ENCODE results near the gene SOD2. TPM values are rescaled to one million over a fixed set of nuclear protein-coding genes. Genes with fewer than 3 reads are reported as not detected.
"Not testable (repeated sequence)": the region's sequence is repeated elsewhere in the genome, so short reads cannot be mapped to it uniquely, and the experiment has no call there.

Gene SOD2
- total RNA-seq, 2 experiments from 2014 or later = 62.9 to 64.0 TPM

DNA sequence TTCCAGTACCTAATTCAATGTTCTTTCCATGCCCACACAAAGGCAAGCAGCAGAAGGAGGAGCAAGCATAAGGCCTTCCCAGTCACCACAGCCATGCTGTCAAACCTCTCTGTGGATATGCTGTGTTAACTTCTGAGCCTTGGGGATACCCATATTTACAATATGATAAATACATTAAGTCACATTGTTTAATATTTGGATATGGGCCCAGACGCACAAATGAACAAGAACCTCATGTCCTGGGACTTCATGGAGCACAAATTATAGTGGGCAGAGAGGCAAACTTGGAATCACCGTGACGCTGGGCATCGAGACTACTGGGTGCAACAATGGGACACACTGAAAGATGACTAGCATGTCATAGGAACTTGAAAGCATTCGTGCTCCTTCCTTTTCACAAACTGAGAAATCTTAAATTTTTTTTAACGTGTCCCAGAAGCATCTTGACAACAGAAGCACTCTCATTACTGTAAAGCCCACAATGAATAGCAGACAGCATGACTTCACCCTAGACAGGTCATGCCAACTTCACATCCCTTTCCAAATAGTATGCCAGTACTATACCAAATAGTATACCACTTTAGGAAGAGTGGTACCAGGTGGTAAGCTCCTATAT is 16.0 kb downstream of the SOD2 start:
- POLR2A ChIA-PET = no interaction called here
- Mint-ChIP-seq H3K4me3 (no peak overlapping the region), H3K27ac (no peak overlapping the region), H3K4me1 (peaks cover 13% of the 10 kb centered on the region), H3K27me3 (no peaks in the 10 kb centered on the region), H3K36me3 (ENCODE audit: low read depth) (peaks cover 34% of the 10 kb centered on the region), H3K9me3 (peaks cover 3% of the 10 kb centered on the region)
- CTCF ChIA-PET = no interaction called here
- DNase-seq = no peak

DNA sequence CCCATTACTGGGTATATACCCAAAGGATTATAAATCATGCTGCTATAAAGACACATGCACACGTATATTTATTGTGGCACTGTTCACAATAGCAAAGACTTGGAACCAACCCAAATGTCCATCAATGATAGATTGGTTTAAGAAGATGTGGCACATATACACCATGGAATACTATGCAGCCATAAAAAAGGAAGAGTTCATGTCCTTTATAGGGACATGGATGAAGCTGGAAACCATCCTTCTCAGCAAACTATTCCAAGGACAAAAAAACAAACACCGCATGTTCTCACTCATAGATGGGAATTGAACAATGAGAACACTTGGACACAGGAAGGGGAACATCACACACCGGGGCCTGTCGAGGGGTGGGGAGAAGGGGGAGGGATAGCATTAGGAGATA is 16.8 kb downstream of the SOD2 start:
- Mint-ChIP-seq H3K4me1 (peaks cover 11% of the 10 kb centered on the region), H3K36me3 (ENCODE audit: low read depth) (peaks cover 29% of the 10 kb centered on the region)
- H3K9me3 Mint-ChIP-seq, CTCF ChIA-PET, H3K27ac Mint-ChIP-seq, H3K27me3 Mint-ChIP-seq, DNase-seq, POLR2A ChIA-PET, H3K4me3 Mint-ChIP-seq: not testable (repeated sequence)

DNA sequence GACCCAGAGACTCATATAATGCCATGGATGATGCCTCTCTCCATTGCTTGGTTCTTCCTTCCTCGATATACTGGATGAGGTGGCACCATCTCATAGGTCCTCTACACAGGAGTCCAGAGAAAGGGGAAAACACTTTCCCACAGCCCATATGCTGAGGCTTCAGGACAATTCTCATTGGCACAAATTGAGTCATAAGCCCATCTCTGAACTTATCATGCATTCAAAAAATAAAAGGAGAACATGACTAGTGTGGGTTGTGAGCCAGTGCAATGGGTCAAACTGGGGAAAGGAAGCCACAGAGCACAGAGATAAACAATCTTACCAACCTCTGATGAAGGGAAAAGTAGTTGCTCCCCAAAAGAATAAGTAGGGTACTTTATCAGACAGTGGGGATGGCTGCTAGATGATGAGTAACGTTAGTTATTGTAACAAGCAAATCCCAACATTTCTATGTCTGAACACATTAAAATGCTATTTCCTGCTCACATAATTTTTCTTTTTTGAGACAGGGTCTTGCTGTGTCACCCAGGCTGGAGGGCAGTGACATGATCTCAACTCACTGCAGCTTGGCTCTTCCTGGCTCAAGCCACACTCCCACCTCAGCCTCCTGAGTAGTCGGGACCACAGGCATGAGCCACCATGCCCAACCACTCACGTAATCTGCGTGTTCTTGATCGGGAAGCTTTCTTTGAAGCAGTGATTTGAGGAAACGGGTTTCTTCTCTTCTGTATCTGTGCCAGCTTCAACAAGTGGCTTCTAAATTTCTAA is 27.0 kb downstream of the SOD2 start:
- Mint-ChIP-seq H3K36me3 (ENCODE audit: low read depth) (peaks cover 6% of the 10 kb centered on the region), H3K4me3 (no peak overlapping the region), H3K9me3 (peaks cover 12% of the 10 kb centered on the region), H3K27ac (no peak overlapping the region), H3K4me1 (no peaks in the 10 kb centered on the region), H3K27me3 (no peaks in the 10 kb centered on the region)
- ChIA-PET POLR2A (no interaction called here), CTCF (no interaction called here)
- DNase-seq = no peak

DNA sequence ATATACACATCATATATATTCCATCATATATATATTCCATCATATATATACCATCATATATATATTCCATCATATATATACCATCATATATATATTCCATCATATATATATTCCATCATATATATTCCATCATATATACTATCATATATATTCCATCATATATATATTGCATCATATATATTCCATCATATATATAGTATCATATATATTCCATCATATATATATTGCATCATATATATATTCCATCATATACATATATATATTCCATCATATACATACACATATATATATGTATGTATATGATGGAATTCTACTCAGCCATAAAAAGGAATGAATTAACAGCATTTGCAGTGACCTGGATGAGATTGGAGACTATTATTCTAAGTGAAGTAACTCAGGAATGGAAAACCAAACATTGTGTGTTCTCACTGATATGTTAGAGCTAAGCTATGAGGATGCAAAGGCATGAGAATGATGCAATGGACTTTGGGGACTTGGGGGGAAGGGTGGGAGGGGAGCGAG is 29.6 kb downstream of the SOD2 start:
- POLR2A ChIA-PET; H3K4me1 Mint-ChIP-seq; DNase-seq; H3K9me3 Mint-ChIP-seq; H3K36me3 Mint-ChIP-seq (ENCODE audit: low read depth); H3K27me3 Mint-ChIP-seq; H3K4me3 Mint-ChIP-seq; CTCF ChIA-PET; H3K27ac Mint-ChIP-seq: not testable (repeated sequence)

DNA sequence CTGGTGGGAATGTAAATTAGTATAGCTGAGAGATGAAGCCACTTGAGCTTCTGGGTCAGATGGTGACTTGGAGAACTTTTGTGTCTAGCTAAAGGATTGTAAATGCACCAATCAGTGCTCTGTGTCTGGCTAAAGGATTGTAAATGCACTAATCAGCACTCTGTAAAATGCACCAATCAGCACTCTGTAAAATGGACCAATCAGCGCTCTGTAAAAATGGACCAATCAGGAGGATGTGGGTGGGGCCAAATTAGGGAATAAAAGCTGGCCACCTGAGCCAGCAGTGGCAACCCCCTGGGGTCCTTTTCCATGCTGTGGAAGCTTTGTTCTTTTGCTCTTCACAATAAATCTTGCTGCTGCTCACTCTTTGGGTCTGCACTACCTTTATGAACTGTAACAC is 31.1 kb downstream of the SOD2 start:
- DNase-seq; H3K27me3 Mint-ChIP-seq; H3K36me3 Mint-ChIP-seq (ENCODE audit: low read depth); H3K4me3 Mint-ChIP-seq; H3K27ac Mint-ChIP-seq; POLR2A ChIA-PET; H3K4me1 Mint-ChIP-seq; H3K9me3 Mint-ChIP-seq: not testable (repeated sequence)
- CTCF ChIA-PET = interaction anchor here (0.6 kb wide), 1 partner anchor 19 kb away, joined by 3 read pairs; no protein-coding TSS in a partner anchor

DNA sequence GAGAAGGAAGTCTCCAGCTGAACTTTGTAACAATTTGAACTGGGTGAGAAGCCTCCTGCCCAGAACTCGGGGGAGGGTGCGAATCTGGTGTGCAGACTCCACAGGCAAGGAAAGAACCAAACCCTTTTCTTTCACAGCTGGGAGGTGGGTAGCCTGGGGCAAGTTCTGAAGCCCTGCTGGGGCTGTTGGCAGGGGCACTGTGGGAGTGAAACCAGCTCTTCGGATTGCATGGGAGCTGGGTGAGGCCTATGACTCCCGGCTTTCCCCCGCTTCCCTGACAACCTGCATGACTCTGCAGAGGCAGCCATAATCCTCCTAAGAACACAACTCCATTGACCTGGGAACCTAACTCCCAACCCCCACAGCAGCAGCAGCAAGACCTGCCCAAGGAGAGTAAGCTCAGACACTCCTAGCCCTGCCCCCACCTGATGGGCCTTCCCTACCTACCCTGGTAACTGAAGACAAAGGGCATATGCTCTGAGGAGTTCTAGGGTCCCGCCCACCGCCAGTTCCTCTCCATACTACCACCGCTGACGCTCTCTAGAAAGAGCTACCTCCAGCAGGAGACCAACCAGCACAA is 37.5 kb downstream of the SOD2 start:
- H3K9me3 Mint-ChIP-seq = peaks cover 3% of the 10 kb centered on the region
- no peaks in the 10 kb centered on the region for H3K36me3 Mint-ChIP-seq (ENCODE audit: low read depth)
- H3K4me1 Mint-ChIP-seq = no peaks in the 10 kb centered on the region
- H3K4me3 Mint-ChIP-seq = no peak overlapping the region
- no peak for DNase-seq
- H3K27me3 Mint-ChIP-seq = no peaks in the 10 kb centered on the region
- POLR2A ChIA-PET = no interaction called here
- no peak overlapping the region for H3K27ac Mint-ChIP-seq
- CTCF ChIA-PET = interaction anchor here (0.8 to 1.4 kb wide), 3 partner anchors 39 to 481 kb away, joined by 3 to 4 read pairs (median 3); no protein-coding TSS in a partner anchor

DNA sequence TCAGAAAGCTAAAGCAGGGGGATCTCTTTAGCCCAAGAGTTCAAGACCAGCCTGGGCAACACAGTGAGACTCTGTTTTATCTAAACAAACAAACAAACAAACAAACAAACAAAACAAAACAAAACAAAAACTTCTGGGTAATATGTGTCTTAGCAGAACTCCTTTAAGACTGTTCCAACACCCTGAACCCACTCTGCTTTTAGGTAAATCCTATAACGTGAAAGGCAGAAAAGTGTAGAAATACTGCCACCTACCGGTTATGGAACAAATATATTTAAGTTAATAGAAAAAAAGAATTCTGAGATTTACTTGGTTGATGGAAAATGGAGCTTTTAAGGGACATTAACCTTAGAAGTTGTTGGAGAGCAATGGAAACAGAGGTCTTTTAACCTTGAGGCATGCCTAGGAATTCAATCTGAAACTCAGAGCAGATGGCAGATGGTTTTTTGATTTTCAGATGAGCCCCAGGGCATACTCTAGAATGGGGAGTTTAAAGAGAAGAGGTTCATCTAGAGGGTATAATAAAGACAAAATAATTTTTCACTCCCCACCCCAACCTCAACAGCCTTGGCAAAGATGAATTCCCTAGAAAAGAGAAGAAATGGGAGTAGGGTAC is 38.5 kb downstream of the SOD2 start:
- CTCF ChIA-PET = interaction anchor here (0.5 to 1.4 kb wide), 4 partner anchors 38 to 480 kb away, joined by 3 to 4 read pairs (median 3); no protein-coding TSS in a partner anchor
- peak; percentile 35 for DNase-seq
- Mint-ChIP-seq H3K27me3 (no peaks in the 10 kb centered on the region), H3K36me3 (ENCODE audit: low read depth) (no peaks in the 10 kb centered on the region), H3K4me3 (no peak overlapping the region), H3K27ac (no peak overlapping the region), H3K4me1 (no peaks in the 10 kb centered on the region), H3K9me3 (peaks cover 3% of the 10 kb centered on the region)
- POLR2A ChIA-PET = no interaction called here

DNA sequence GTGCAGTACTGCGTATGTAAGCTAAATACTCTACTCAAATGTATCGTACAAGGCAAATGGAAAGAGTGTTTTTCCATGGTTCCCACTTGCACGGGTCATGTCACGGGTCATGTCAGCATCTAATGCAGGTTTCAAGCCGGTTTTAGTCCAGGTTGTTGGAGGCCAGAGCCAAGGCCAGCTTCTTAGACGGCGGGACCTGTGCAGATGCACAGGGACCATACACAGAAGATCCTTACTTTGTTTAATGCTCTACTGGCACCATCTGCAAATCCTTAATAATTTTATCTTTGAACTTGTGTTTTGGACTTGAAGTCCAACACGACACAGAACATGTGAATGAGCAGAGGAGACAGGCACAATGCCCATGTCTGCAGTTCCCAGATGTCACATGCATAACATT is 42.7 kb downstream of the SOD2 start:
- CTCF ChIA-PET = no interaction called here
- DNase-seq = no peak
- Mint-ChIP-seq H3K4me1 (peaks cover 2% of the 10 kb centered on the region), H3K9me3 (no peaks in the 10 kb centered on the region), H3K4me3 (no peak overlapping the region), H3K27me3 (no peaks in the 10 kb centered on the region), H3K36me3 (ENCODE audit: low read depth) (no peaks in the 10 kb centered on the region), H3K27ac (no peak overlapping the region)
- POLR2A ChIA-PET = no interaction called here

DNA sequence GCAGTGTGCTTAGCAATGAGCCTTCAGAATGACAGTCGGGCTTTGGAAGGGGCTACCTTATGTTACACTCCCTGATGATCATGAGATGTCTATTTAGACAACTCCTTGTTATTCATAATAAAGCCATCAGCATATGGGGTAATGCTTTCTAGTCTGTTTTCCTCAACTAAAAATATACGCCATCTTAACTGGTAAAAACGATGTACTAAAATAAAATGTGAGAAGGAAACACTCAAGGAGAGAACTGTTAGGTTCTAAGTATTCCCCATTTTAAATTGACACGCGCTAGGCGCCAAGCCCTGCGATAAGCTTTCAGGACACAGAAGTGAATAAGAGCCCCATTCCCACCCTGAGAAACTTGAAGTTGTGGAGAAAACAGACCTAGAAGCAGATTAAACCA is 43.6 kb downstream of the SOD2 start:
- DNase-seq = no peak
- Mint-ChIP-seq H3K4me3 (no peak overlapping the region), H3K9me3 (no peaks in the 10 kb centered on the region), H3K27me3 (no peaks in the 10 kb centered on the region), H3K4me1 (peaks cover 2% of the 10 kb centered on the region), H3K36me3 (ENCODE audit: low read depth) (no peaks in the 10 kb centered on the region), H3K27ac (no peak overlapping the region)
- ChIA-PET POLR2A (no interaction called here), CTCF (no interaction called here)

DNA sequence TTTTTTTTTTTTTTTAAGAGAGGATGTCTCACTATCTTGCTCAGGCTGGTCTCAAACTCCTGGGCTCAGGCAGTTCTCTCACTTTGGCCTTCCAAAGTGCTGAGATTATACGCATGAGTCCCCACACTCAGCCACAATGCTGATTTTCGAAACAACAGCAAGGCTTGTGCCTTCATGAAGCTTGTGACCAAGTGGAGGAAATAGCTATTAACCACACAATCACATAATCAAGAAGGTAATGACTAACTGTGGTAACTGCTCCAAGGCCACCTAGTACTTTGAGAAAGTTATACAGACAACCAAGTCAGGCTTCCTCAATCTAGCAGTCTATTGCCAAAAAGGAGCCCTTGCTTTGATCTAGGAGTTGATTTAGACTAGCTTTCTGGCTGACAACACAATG is 46.3 kb downstream of the SOD2 start:
- DNase-seq = no peak
- ChIA-PET CTCF (interaction anchor here (0.6 kb wide), 1 partner anchor 304 kb away, joined by 3 read pairs; no protein-coding TSS in a partner anchor), POLR2A (no interaction called here)
- Mint-ChIP-seq H3K9me3 (no peaks in the 10 kb centered on the region), H3K27me3 (no peaks in the 10 kb centered on the region), H3K36me3 (ENCODE audit: low read depth) (no peaks in the 10 kb centered on the region), H3K4me3 (no peak overlapping the region), H3K27ac (no peak overlapping the region), H3K4me1 (peaks cover 2% of the 10 kb centered on the region)

DNA sequence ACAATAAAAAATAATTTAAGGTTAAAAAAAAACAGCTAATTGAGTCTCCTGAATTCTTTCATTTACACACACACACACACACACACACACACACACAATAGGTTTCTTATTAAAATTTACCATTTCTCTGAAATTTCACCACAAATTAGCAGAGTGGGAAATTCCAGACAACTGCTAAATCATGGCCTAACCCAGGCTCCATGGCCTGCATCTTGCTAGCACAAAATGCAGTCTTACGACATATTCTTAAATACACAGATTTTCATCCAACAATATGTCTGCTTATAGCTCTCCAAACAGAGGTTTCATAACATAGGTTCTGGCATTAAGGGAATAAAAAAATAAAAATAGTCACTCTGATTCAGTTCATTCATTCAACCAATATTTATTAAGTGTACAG is 46.9 kb downstream of the SOD2 start:
- ChIA-PET CTCF (interaction anchor here (0.6 kb wide), 1 partner anchor 305 kb away, joined by 3 read pairs; no protein-coding TSS in a partner anchor), POLR2A (no interaction called here)
- Mint-ChIP-seq H3K36me3 (ENCODE audit: low read depth) (no peaks in the 10 kb centered on the region), H3K27me3 (no peaks in the 10 kb centered on the region), H3K4me3 (no peak overlapping the region), H3K9me3 (no peaks in the 10 kb centered on the region), H3K4me1 (peaks cover 2% of the 10 kb centered on the region), H3K27ac (no peak overlapping the region)
- DNase-seq = no peak

DNA sequence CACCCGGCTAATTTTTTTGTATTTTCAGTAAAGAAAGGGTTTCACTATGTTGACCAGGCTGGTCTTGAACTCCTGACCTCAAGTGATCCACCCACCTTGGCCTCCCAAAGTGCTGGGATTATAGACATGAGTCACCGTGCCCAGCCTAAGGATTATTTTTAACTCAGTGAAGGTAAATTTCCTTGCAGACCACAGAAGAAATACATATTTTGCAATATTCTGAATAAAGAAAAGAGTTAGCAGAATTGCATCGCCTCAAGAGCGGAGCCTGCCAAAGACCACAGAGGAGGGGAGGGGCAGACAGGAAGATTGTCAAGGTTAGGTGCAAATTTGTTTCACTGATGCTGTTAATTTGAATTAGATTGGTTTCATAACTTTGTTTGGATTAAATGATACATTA is 47.4 kb downstream of the SOD2 start:
- Mint-ChIP-seq H3K4me1 (peaks cover 2% of the 10 kb centered on the region), H3K27ac (no peak overlapping the region), H3K9me3 (no peaks in the 10 kb centered on the region), H3K27me3 (no peaks in the 10 kb centered on the region), H3K36me3 (ENCODE audit: low read depth) (no peaks in the 10 kb centered on the region), H3K4me3 (no peak overlapping the region)
- no peak for DNase-seq
- CTCF ChIA-PET = no interaction called here
- POLR2A ChIA-PET = no interaction called here
